IMR-90 (cell line): ENCODE data around the gene CTNND2. TPM values are rescaled to one million over a fixed set of nuclear protein-coding genes. Genes with fewer than 3 reads are reported as not detected.
A peak's percentile ranks its signal among the peaks of the same experiment; 100 is the strongest.

Source experiments
- ATAC-seq: fragments of 200-7000 bp; cut with Tn5 transposase; 2 replicates; pipeline ENCODE4 v1.9.1; 2020; ENCODE audit warnings: low read depth, mild to moderate bottlenecking, moderate library complexity
- BruUV-seq: library from RNA; stranded (reverse); fragments of 400-500 nt; replicated peaks from 2 replicates; lab custom pipeline; 2021; lab: Mats Ljungman, UMichigan
- CTCF ChIA-PET: fragments of 300-600 bp; formaldehyde crosslinking; extraction: SDS; loops from one replicate; lab custom pipeline; 2021; ENCODE audit warnings: antibody characterized with exemption; lab: Yijun Ruan, JAX
- POLR2A ChIA-PET: fragments of 300-600 bp; sonication (Branson Sonifier 250); formaldehyde crosslinking; loops from one replicate; lab custom pipeline; 2022; ENCODE audit warnings: antibody characterized with exemption; ENCODE audit not compliant: unreplicated experiment; lab: Charles Lee
- DNase-seq: peaks from one replicate; pipeline ENCODE4 v3.0.0; 2013
- H2AFZ ChIP-seq: replicated peaks from 2 replicates; pipeline ENCODE3; 2013; ENCODE audit warnings: low read length, mild to moderate bottlenecking; ENCODE audit not compliant: poor library complexity
- H2AK5ac ChIP-seq: 2 replicates; pipeline ENCODE4 v1.6.1; 2013; ENCODE audit warnings: low read depth, low read length, inconsistent platforms
- H2AK9ac ChIP-seq: replicated peaks from 2 replicates; pipeline ENCODE3; 2013; ENCODE audit warnings: mild to moderate bottlenecking, low read depth, low read length, moderate library complexity; ENCODE audit not compliant: poor library complexity
- H2BK120ac ChIP-seq: 2 replicates; pipeline ENCODE4 v1.6.1; 2013; ENCODE audit warnings: low read depth, low read length, inconsistent platforms
- H2BK15ac ChIP-seq: 3 replicates; pipeline ENCODE4 v1.6.1; 2013; ENCODE audit warnings: low read depth, low read length, inconsistent platforms
- H2BK20ac ChIP-seq: 2 replicates; pipeline ENCODE4 v1.6.1; 2013; ENCODE audit warnings: low read depth, mild to moderate bottlenecking, inconsistent platforms, low read length, moderate library complexity
- H2BK5ac ChIP-seq: 2 replicates; pipeline ENCODE4 v1.6.1; 2013; ENCODE audit warnings: mild to moderate bottlenecking, low read depth, low read length, inconsistent platforms; ENCODE audit not compliant: poor library complexity, severe bottlenecking
- H3K14ac ChIP-seq: replicated peaks from 2 replicates; pipeline ENCODE4 v1.6.1; 2013; ENCODE audit warnings: low read depth, low read length, inconsistent platforms
- H3K18ac ChIP-seq: 2 replicates; pipeline ENCODE4 v1.6.1; 2013; ENCODE audit warnings: low read depth, low read length, control low read depth
- H3K23ac ChIP-seq: 2 replicates; pipeline ENCODE4 v1.6.1; 2013; ENCODE audit warnings: low read depth, low read length, inconsistent platforms
- H3K27ac ChIP-seq: 2 replicates; pipeline ENCODE4 v1.5.1; 2013; ENCODE audit warnings: mild to moderate bottlenecking, control low read depth, low read length; ENCODE audit not compliant: insufficient read depth
- H3K27me3 ChIP-seq: 2 replicates; pipeline ENCODE4 v1.6.1; 2013; ENCODE audit warnings: low read length; ENCODE audit not compliant: control insufficient read depth, insufficient read depth
- H3K36me3 ChIP-seq: 2 replicates; pipeline ENCODE4 v1.6.1; 2013; ENCODE audit warnings: low read length, mixed read lengths; ENCODE audit not compliant: control insufficient read depth, insufficient read depth
- H3K4ac ChIP-seq: 2 replicates; pipeline ENCODE4 v1.6.1; 2013; ENCODE audit warnings: low read depth, low read length, inconsistent platforms
- H3K4me1 ChIP-seq: 2 replicates; pipeline ENCODE4 v1.6.1; 2013; ENCODE audit warnings: low read length, mixed read lengths; ENCODE audit not compliant: control insufficient read depth, insufficient read depth
- H3K4me2 ChIP-seq: 2 replicates; pipeline ENCODE4 v1.6.1; 2013; ENCODE audit warnings: low read depth, mild to moderate bottlenecking, control low read depth, low read length, moderate library complexity
- H3K4me3 ChIP-seq: 2 replicates; pipeline ENCODE4 v1.5.1; 2013; ENCODE audit warnings: low read depth, mild to moderate bottlenecking, control low read depth, low read length, moderate library complexity; ENCODE audit not compliant: insufficient read depth
- H3K56ac ChIP-seq: 2 replicates; pipeline ENCODE4 v1.6.1; 2013; ENCODE audit warnings: low read length, inconsistent platforms; ENCODE audit not compliant: insufficient read depth; ENCODE audit errors: extremely low read depth
- H3K79me1 ChIP-seq, 2 experiments: 2 replicates each; pipeline ENCODE4 v1.6.1; 2013; ENCODE audit warnings: low read length in 2 of 2, inconsistent platforms in 1 of 2, low read depth in 1 of 2
- H3K9ac ChIP-seq: 2 replicates; pipeline ENCODE4 v1.6.1; 2013; ENCODE audit warnings: low read depth, low read length, control low read depth
- H3K9me1 ChIP-seq: 2 replicates; pipeline ENCODE4 v1.6.1; 2013; ENCODE audit warnings: low read length, inconsistent platforms; ENCODE audit not compliant: insufficient read depth
- H3K9me3 ChIP-seq: 2 replicates; pipeline ENCODE4 v1.6.1; 2013; ENCODE audit warnings: low read length; ENCODE audit not compliant: control insufficient read depth, insufficient read depth
- H4K20me1 ChIP-seq: 2 replicates; pipeline ENCODE4 v1.6.1; 2013; ENCODE audit warnings: low read length, inconsistent platforms; ENCODE audit not compliant: insufficient read depth
- H4K5ac ChIP-seq: 2 replicates; pipeline ENCODE4 v1.6.1; 2013; ENCODE audit warnings: mild to moderate bottlenecking, low read depth, low read length, control low read depth
- H4K8ac ChIP-seq, 2 experiments: 2 replicates each; pipeline ENCODE4 v1.6.1; 2013; ENCODE audit warnings: low read depth in 2 of 2, low read length in 2 of 2, control low read depth in 1 of 2, inconsistent platforms in 1 of 2
- H4K91ac ChIP-seq: 2 replicates; pipeline ENCODE4 v1.6.1; 2013; ENCODE audit warnings: low read depth, low read length, inconsistent platforms; ENCODE audit not compliant: insufficient read depth
- CEBPB ChIP-seq: IDR thresholded peaks from 2 replicates; pipeline ENCODE4 v1.6.1; 2012; ENCODE audit warnings: low read depth, low read length, improper control_type of control experiment
- MAFK ChIP-seq: IDR thresholded peaks from 2 replicates; pipeline ENCODE4 v1.6.1; 2012; ENCODE audit warnings: low read depth, low read length, improper control_type of control experiment
- WGBS, 2 experiments: methylation state at CpG; one replicate each; pipeline versions ENCODE4 v1.1.5 to v1.1.7; 2013; ENCODE audit warnings: missing lambda C conversion rate in 2 of 2; ENCODE audit not compliant: insufficient read length in 1 of 2; ENCODE audit errors: extremely low coverage in 2 of 2; 5-methylcytosine and 5-hydroxymethylcytosine counted together
- dilution Hi-C: fragments of 300-500 bp; cut with HindIII; formaldehyde crosslinking; loops from one replicate; pipeline ENCODE4 v1.14.3; 2018; ENCODE audit warnings: low sequenced_read_pairs; ENCODE audit not compliant: unreplicated experiment
- in situ Hi-C: fragments of 300-500 bp; cut with MboI; formaldehyde crosslinking; loops from 3 replicates; pipeline ENCODE4 v1.14.3; 2019; ENCODE audit warnings: low sequenced_read_pairs, inconsistent platforms, mixed read lengths
- intact Hi-C: fragments of 100-400 bp; cut with micrococcal nuclease; formaldehyde crosslinking; loops from 2 replicates; pipeline ENCODE4 v1.10.0; 2022
- polyA plus RNA-seq, 3 experiments: library from polyadenylated mRNA; depleted of rRNA; stranded (reverse); fragments of >200 nt; gene quantifications; 2 replicates each; pipeline ENCODE4 v1.2.3, GENCODE V29; 2012; ENCODE audit warnings: low replicate concordance in 1 of 3
- total RNA-seq: library from RNA; depleted of rRNA; stranded (reverse); fragments of >200 nt; gene quantifications from 2 replicates; pipeline ENCODE4 v1.2.3, GENCODE V29; 2012

The CTNND2 gene
- total and polyA plus RNA-seq, 2 of the 4 experiments (the other 2 are of a cell fraction): not detected

DNA sequence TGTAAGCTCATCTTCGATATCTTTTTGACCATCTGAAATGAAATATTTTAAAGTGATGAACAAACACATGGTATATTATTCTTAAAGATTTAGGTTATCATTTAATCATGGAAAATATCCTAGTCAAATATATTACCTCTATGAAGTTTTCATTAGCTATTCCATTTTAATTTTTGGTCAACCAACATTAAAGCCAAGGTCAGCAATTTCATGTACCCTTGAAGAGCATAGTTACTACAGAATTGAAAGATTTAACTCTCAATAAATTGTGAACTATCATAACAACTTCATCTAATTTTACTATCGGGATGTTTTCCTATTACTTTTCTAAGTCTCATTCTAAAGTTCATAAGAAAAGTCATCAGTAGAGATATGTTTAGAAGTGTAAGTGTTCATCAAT, 492.6 kb downstream of the CTNND2 start:
- no peaks in the 10 kb centered on the region for H3K79me1 ChIP-seq

More for the DNA sequence above, 492.6 kb downstream of the CTNND2 start:
- Histone ChIP-seq H2BK120ac (no peak overlapping the region), H2AK9ac (no peak overlapping the region), H3K9me3 (no peaks in the 10 kb centered on the region), H2BK15ac (no peak overlapping the region), H4K5ac (no peak overlapping the region), H2AK5ac (no peak overlapping the region), H4K20me1 (no peaks in the 10 kb centered on the region), H3K4ac (no peak overlapping the region), H3K18ac (no peak overlapping the region), H2BK5ac (no peak overlapping the region), H3K36me3 (no peaks in the 10 kb centered on the region), H3K27me3 (no peaks in the 10 kb centered on the region), H4K91ac (no peak overlapping the region), H3K4me1 (no peaks in the 10 kb centered on the region), H2AFZ (no peak overlapping the region), H3K14ac (no peak overlapping the region), H4K8ac (no peak overlapping the region), H3K56ac (no peak overlapping the region), H3K27ac (no peak overlapping the region), H3K9me1 (no peaks in the 10 kb centered on the region), H3K4me2 (no peak overlapping the region), H2BK20ac (no peak overlapping the region), H3K23ac (no peak overlapping the region), H3K9ac (no peak overlapping the region), H3K4me3 (no peak overlapping the region)
- no TSS peak for BruUV-seq
- intact Hi-C loops (no loop called here), dilution Hi-C loops (no loop called here), in situ Hi-C loops (no loop called here)
- TF ChIP-seq CEBPB: no peak
- peak; percentile 53 for TF ChIP-seq MAFK
- ChIA-PET POLR2A (no interaction called here), CTCF (no interaction called here)
- no peak for DNase-seq
- WGBS, 2 experiments: no CpG with 5 or more reads among the region's 2 CpGs
- no peak for ATAC-seq
